Measurements from ENCODE around the gene HDGFL3.

DNA sequence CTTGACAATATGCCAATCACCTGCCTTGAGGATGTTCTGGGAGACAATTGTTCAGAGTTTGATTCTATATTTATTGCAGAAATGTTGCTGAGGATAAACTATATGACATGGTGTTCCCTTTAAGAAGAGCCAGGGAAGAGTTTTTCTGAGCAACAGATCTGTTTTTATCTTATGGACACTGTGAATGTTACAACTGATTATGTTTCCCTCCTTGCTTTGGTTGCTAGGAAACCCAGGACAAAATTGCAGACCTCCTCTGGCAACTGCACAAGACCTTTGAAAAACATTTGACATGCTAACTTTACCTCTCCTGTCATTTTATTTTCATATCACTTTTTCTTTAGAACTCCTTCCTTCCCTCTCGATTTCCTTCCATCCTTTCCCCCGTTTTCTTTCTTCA lies 108.3 kb downstream of the HDGFL3 start:
- TF ChIP-seq, protein P1, sequence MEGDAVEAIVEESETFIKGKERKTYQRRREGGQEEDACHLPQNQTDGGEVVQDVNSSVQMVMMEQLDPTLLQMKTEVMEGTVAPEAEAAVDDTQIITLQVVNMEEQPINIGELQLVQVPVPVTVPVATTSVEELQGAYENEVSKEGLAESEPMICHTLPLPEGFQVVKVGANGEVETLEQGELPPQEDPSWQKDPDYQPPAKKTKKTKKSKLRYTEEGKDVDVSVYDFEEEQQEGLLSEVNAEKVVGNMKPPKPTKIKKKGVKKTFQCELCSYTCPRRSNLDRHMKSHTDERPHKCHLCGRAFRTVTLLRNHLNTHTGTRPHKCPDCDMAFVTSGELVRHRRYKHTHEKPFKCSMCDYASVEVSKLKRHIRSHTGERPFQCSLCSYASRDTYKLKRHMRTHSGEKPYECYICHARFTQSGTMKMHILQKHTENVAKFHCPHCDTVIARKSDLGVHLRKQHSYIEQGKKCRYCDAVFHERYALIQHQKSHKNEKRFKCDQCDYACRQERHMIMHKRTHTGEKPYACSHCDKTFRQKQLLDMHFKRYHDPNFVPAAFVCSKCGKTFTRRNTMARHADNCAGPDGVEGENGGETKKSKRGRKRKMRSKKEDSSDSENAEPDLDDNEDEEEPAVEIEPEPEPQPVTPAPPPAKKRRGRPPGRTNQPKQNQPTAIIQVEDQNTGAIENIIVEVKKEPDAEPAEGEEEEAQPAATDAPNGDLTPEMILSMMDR (IDR thresholded peaks at IDR 0.05) = no peak
- no peak for TF ChIP-seq EZH2 (IDR thresholded peaks at IDR 0.05; ENCODE audit: borderline replicate concordance, insufficient read depth, low read depth, low read length, poor library complexity, severe bottlenecking)
